Posterior vena cava (tissue), 2 donors: Measurements from ENCODE around the gene CFC1B. TPM values are rescaled to one million over a fixed set of nuclear protein-coding genes. Genes with fewer than 3 reads are reported as not detected.
"Not testable (repeated sequence)": the region's sequence is repeated elsewhere in the genome, so short reads cannot be mapped to it uniquely, and the experiment has no call there.

Experiments
- DNase-seq: peaks from one replicate; pipeline ENCODE4 v3.0.0-alpha.2; 2020; ENCODE audit warnings: low spot score
- intact Hi-C, 2 donors: fragments of 100-400 bp; cut with DNase I; formaldehyde crosslinking; loops; one replicate each; pipeline versions ENCODE4 v1.14.1 to v1.14.2; 2022 to 2023
- long read RNA-seq, 2 donors: library from polyadenylated mRNA; unstranded; transcript quantifications; one replicate each; pipeline ENCODE4 v2.0.0, GENCODE V29; 2020 to 2021
- total RNA-seq, 2 donors: library from RNA; stranded (reverse); fragmentation: NEBNext Ultra II Directional; extraction: Animal tissue kit (Norgen Biotek cat#: 25700); gene quantifications; one replicate each; pipeline ENCODE4 v1.2.1, GENCODE V29; 2021
- donor health status: DM: yes; HTN: yes; CAD: no.
- donor health status: DM: yes; HTN: yes; CAD: no.

Gene CFC1B
- not detected for total RNA-seq
- long read RNA-seq, donor 1: 0 reads
- long read RNA-seq, donor 2: 0 reads

DNA sequence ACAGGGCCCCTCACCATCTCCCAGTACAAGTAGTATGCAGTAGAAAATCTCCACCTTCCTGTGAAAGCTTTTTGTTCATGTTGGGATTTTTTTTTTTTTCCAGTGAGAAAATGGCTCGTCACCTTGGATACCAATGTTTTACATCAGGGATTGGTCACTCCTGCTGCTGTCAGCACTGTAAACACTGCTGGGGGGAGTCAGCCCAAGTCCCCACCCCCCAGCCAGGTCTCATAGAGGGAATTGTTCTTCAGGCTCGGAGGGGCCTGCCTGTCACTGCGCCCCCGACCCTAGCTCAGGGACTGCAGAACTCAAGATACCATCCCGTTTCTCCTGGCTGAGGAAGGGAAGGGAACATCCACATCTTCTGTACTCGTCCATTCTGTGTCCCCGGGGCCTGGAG is at the start of gene CFC1B:
TSS of gene CFC1B (plus strand) at position 231 of the 400 bp plus-strand sequence. CDS start 263 bp downstream, outside the sequence.
- DNase-seq, intact Hi-C loops: not testable (repeated sequence)

DNA sequence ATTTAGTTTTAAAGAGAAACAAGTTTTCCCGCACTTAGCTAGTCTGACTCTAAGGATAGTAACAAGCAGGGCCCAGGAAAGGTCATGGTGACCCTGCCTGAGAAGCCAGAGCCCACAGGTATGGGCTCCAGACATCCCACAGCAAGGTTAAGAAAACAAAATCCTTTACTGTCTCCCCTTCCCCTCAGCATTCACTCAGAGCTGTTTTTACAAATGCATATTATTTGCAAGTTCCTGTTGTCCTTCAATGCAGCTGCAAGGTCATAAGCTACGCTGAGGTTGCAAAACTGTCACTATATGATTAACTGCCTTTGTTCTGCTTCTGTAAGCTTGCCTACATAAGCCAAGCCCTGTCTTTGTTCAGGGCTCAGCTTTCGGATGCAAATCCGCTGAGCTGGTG is 29.9 kb upstream of the CFC1B start:
- peak; percentile 12 for DNase-seq
- intact Hi-C loops: not testable (repeated sequence)

DNA sequence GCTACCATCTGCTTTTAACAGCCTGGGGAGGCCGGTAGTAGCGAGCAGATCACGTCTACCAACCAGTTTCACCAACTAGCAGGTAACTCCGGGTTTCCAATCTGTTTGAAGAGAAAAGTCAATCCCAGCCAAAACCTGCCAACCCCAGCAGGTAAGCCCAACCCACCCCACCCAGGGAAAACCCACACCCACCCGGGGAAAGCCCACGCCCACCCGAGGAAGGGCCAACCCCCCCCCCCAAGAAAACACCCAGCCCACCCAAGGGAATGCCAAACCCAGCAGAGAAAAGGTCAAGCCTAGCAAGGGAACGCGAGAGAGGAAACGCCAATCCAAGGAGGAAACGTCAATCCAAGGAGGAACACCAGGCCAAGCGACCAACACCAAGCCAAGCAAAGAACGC is 11.8 kb upstream of the CFC1B start, which contains the start of gene POTEI:
TSS of gene POTEI (minus strand) at position 101 of the 400 bp plus-strand sequence. CDS start at position 8, 93 bp downstream.
- DNase-seq, intact Hi-C loops: not testable (repeated sequence)

DNA sequence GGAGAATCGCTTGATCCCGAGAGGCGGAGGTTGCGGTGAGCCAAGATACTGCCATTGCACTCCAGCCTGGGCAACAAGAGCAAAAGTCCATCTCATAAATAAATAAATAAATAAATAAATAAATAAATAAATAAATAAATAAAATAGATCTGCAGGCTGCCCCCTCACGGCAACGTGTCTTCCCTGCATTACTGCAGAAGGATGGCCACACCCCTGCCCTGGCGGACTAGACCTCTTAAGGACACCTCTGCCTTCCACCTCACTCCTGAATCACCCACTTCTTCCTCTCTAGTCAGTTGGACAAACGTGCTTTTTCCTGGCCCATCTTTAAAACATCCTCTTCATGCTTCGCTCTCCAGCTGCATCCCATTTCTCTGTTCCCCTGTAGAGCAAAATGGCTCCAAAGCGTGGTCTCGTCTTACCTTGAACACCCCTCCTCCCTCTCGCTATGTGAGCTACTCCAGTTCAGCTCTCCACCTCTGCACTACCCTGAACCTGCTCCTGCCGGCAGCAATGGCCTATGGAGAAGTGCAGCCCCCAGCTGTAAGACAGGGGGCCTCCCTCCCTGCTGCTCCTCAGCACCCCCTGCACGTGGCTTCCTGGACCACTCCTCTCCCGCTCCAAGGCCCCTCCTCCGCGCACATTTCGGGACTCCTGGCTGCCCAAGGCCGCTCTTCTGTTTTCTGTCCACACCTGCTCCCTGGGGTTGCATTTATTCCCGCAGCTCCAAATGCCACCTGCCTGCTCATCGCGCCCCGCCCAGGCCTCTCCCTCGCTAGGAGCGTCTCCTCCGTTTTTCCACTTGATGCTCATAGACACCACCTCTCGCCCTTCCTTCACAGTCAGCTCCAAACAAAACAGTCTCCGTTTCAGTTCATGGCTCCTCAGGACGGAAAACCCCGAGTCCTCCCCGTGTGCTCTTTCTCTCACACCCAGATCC is 9.9 kb upstream of the CFC1B start:
- intact Hi-C loops, DNase-seq: not testable (repeated sequence)

DNA sequence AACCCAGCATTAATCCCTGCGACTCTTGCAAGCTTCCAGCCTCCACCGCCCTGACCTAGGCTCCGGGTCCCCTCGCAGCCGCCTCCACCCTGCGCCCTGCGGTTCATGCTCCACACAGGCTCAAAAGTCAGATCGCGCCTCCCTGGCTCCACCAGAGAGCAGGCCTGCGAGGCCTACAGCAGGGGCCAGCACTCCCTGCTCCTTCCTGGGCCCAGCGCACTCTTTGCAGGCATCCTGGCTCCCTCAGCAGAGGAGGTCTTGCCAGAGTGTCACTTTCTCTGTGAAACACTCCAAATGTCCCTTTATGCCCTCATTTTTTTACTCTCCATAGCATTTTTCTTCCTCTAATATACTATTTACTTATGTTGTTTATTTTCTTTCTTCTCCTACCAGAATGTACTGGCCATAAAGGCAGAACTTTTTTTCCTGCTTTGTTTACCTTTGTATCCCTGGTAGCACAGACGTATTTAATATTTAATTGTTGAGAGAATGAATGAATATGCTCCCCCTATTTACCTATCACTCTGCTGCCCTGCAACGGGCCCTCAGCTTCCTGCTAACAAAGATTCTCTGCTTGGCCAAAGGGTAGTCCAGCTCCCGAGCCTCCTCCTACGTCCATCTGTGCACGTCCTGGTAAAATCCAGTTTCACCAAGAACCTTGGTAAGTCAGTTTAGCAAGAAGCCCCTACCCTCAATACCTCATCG is 9.1 kb upstream of the CFC1B start:
- intact Hi-C loops, DNase-seq: not testable (repeated sequence)

GRCh38 chr2:130518516-130519106 is 2.4 kb upstream of the CFC1B start:
- DNase-seq, intact Hi-C loops: not testable (repeated sequence)

DNA sequence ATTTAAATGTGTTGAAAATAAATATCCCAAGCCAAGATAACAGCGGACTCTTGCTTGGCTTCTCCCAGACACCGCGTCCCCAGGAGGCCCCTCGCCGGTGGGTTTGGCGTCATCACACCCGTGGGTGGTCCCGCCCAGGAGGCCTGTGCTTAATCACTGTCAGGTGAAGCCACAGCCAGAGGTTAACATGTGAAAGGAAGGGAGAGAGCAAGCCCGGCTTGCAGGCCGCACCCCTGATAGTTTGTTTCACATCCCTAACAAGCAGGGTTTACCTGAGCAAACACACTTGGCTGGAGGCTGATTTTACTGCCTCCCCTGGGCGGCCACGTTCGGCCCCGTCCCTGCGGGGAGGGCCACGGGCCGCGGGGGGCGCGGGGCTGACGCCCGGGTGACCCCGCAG is 1.4 kb downstream of the CFC1B start:
- DNase-seq, intact Hi-C loops: not testable (repeated sequence)

- intact Hi-C loops, DNase-seq: not testable (repeated sequence)
These were observed 6.4 kb downstream of the CFC1B start for GRCh38 chr2:130527365-130527967.

DNA sequence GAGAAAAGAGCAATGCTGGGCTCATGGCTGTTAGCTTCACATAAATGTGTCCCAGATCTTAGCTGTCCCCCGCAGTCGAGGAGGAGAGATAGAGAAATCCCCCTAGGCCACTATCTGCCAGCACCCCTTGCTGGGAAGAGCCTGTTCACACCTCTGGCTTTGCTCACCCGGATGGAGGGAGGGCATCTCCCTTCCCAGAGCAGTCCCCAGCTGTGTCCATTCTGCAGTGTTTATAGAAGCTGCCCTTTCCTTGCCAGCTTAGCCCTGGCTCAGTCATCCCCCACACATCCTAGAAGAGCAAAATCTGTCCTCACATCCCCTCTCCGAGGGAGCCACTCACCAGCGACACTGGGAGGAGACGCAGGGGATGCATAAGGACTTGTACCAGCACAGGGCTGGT is 8.5 kb downstream of the CFC1B start:
- DNase-seq, intact Hi-C loops: not testable (repeated sequence)

GRCh38 chr2:130530212-130530611 is 9.2 kb downstream of the CFC1B start:
- intact Hi-C loops, DNase-seq: not testable (repeated sequence)

DNA sequence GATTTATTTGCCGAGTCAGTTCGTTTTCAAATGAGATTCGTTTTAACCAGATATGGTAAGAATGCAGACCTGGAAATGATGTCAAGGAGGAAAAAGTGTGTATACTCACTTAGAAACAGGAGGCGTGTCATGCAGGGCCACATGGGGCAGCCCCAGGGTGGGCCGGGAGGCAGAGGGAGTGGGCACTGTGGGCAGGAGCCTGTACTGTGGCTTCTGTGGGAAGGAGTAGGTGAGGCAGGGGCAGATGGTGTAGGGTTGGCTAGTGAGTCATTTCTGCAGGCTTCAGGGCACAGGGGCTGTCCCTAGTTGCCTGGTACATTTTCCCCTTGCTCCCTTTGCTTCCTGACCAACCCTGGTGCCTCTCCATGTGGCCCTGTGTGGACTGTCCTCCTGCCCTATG is 10.2 kb downstream of the CFC1B start:
- intact Hi-C loops, DNase-seq: not testable (repeated sequence)

DNA sequence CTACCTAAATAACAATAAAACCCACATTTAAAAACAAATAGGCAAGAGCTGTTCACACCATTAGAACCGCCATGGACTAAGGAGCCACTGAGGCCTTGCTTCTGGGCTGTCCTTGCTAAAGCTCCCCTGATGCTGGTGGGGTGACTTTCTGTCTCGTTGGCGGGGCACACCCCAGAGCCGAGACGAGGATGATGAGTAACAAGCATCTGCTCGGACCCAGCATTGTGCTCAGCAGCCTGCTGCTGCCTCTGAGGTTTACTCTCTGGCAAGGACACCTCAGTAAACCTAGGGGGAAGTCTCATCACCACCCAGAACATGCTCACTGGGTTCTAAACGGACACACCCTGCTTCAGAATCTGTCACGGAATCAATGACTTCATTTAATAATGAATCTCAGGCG is 10.7 kb downstream of the CFC1B start:
- DNase-seq, intact Hi-C loops: not testable (repeated sequence)

- DNase-seq, intact Hi-C loops: not testable (repeated sequence)
These were observed 15.6 kb downstream of the CFC1B start for GRCh38 chr2:130536654-130537053.

DNA sequence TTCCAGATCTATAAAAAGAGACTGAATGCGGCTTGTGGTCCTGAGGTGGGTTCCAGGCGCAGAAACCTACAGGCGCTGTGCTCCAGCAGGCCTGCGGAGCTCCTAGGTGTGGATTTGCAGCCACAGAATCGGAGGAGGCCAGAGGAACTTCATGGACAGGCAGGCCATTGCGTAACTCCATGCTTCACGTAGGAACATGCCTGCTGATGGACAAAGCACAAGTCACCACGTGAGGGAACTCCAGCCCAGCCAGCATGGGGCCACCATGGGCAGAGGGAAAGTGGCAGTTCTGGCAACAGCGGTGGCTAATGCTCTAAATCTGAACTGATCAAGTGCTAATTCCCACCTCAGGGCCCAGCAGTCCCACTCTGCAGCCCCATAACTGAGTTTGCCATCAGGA is 17.2 kb downstream of the CFC1B start:
- DNase-seq, intact Hi-C loops: not testable (repeated sequence)

DNA sequence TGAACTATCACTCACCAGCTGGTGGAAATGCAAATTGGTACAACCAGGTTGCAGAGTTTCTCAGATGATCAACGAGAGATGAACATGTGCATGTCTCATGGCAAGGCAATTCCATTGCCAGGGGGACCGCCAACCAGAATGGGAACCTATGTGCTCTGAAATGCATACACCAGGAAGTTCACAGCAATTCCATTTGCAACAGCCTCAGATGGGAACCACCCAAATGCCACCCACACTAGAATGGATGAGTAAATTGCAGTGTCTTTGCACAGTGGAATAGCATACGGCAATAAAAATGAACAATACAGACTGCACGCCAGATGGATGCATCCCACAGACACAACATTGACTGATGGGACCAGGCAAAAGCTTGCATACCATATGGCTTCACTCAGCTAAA is 21.8 kb downstream of the CFC1B start:
- DNase-seq, intact Hi-C loops: not testable (repeated sequence)

- DNase-seq, intact Hi-C loops: not testable (repeated sequence)
These were observed 22.9 kb downstream of the CFC1B start for GRCh38 chr2:130543785-130544528.

DNA sequence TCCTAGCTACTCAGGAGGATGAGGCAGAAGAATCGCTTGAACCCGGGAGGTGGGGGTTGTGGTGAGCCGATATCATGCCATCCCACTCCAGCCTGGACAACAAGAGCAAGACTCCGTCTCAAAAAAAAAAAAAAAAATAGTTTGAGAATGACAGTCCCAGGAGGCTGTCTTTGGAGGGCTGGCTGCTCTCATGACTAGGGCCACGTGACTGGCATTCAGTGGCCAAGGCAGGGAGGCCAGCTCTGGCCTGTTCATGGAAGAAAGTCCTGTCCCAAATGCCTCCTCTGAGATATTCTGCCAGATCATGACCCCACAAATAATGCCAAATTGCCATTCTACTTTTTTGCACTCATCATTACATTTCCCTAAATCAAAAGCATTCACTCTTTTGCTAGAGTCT is 24.0 kb downstream of the CFC1B start:
- DNase-seq, intact Hi-C loops: not testable (repeated sequence)

DNA sequence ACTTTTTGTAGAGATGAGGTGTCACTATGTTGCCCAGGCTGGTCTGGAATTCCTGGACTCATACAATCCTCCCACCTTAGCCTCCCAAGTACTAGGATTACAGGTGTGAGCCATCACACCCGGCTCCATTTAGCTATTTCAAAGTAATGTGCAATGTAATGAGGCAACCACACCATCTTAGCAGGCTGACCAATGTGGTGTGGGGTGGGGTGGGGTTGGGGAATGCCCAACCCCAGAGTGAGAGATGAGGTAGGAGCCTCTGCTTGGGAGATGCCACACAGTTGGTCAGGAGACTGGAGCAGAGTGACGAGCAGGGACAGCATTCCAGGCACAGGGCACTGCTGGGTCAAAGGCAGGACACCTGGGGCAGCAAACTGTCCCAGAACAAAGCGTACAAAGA is 27.4 kb downstream of the CFC1B start:
- intact Hi-C loops, DNase-seq: not testable (repeated sequence)
